NCI-H446 (cell line): ENCODE data around the gene PPP5C.
"Not testable (repeated sequence)": the region's sequence is repeated elsewhere in the genome, so short reads cannot be mapped to it uniquely, and the experiment has no call there.

Experiments used
- DNase-seq, 2 experiments: peaks; one replicate each; lab custom pipeline; 2025; lab: John Stamatoyannopoulos, UW

The PPP5C gene

DNA sequence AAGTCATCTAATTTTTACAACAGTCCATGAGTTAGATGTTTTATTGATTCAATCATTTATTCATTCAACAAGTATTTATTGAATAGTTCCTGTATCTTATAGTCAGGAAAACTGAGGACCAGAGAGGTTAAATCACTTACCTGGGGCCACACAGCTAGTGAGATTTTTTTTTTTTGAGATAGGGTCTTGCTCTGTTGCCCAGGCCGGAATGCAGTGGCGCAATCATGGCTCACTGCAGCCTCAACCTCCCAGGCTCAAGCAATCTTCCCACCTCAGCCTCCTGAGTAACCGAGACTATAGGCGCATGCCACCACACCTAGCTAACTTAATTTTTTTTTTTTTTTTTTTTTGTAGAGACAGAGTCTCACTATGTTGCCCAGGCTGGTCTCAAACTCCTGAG is 88.8 kb downstream of the PPP5C start:
- DNase-seq = not testable (repeated sequence)
